Measurements from ENCODE around the gene CFAP97. TPM values are rescaled to one million over a fixed set of nuclear protein-coding genes. Genes with fewer than 3 reads are reported as not detected.
A peak's percentile ranks its signal among the peaks of the same experiment; 100 is the strongest.
"Not testable (repeated sequence)": the region's sequence is repeated elsewhere in the genome, so short reads cannot be mapped to it uniquely, and the experiment has no call there.

CFAP97 gene
- total RNA-seq, 1 donor from 2014 or later = 38.2 TPM

GRCh38 chr4:185213877-185214276 lies 10.1 kb upstream of the CFAP97 start:
- TF ChIP-seq CTCF (IDR thresholded peaks at IDR 0.05) = no peak
- Histone ChIP-seq H3K36me3 (no peaks in the 10 kb centered on the region), H3K4me3 (no peak overlapping the region), H3K4me1 (peaks cover 13% of the 10 kb centered on the region), H3K27ac (no peak overlapping the region), H3K9me3 (no peaks in the 10 kb centered on the region), H3K27me3 (no peaks in the 10 kb centered on the region)
- ATAC-seq = no peak
- no peak for DNase-seq
- intact Hi-C loops (cut with DNase I) = no loop called here

GRCh38 chr4:185212581-185212980 lies 8.8 kb upstream of the CFAP97 start:
- Histone ChIP-seq H3K9me3 (no peaks in the 10 kb centered on the region), H3K4me1 (peaks cover 18% of the 10 kb centered on the region), H3K27ac (no peak overlapping the region), H3K27me3 (no peaks in the 10 kb centered on the region), H3K36me3 (no peaks in the 10 kb centered on the region), H3K4me3 (peak overlapping the region; percentile 67)
- ATAC-seq (no peak), DNase-seq (no peak)
- TF ChIP-seq CTCF (IDR thresholded peaks at IDR 0.05) = no peak
- intact Hi-C loops (cut with DNase I) = no loop called here

- H3K36me3 ChIP-seq = no peaks in the 10 kb centered on the region
- ATAC-seq (no peak), DNase-seq (no peak)
- peak overlapping the region; percentile 67 for H3K4me3 ChIP-seq
- intact Hi-C loops (cut with DNase I) = no loop called here
- peak overlapping the region; percentile 81 for H3K27ac ChIP-seq
- no peak for TF ChIP-seq CTCF (IDR thresholded peaks at IDR 0.05)
- H3K4me1 ChIP-seq = peaks cover 18% of the 10 kb centered on the region
- no peaks in the 10 kb centered on the region for H3K27me3 ChIP-seq
- H3K9me3 ChIP-seq = no peaks in the 10 kb centered on the region
Measured at GRCh38 chr4:185211641-185212040, 7.8 kb upstream of the CFAP97 start.

GRCh38 chr4:185211035-185211434 lies 7.2 kb upstream of the CFAP97 start:
- peak overlapping the region; percentile 81 for H3K27ac ChIP-seq
- H3K27me3 ChIP-seq = no peaks in the 10 kb centered on the region
- peak overlapping the region; percentile 67 for H3K4me3 ChIP-seq
- H3K36me3 ChIP-seq = no peaks in the 10 kb centered on the region
- DNase-seq (no peak), ATAC-seq (no peak)
- H3K9me3 ChIP-seq = no peaks in the 10 kb centered on the region
- peaks cover 18% of the 10 kb centered on the region for H3K4me1 ChIP-seq
- intact Hi-C loops (cut with DNase I) = no loop called here
- no peak for TF ChIP-seq CTCF (IDR thresholded peaks at IDR 0.05)

- intact Hi-C loops (cut with DNase I) = no loop called here
- DNase-seq = peak; percentile 76
- peak; percentile 11 for ATAC-seq
Measured at GRCh38 chr4:185210102-185210981, 6.5 kb upstream of the CFAP97 start.

GRCh38 chr4:185209852-185210101 lies 6.0 kb upstream of the CFAP97 start:
- intact Hi-C loops (cut with DNase I); H3K27me3 ChIP-seq; DNase-seq; H3K9me3 ChIP-seq; H3K36me3 ChIP-seq: not testable (repeated sequence)
- Histone ChIP-seq H3K27ac (peak overlapping the region; percentile 81), H3K4me1 (peaks cover 22% of the 10 kb centered on the region), H3K4me3 (peak overlapping the region; percentile 67)
- ATAC-seq = peak; percentile 7

More at GRCh38 chr4:185210102-185210981, 6.5 kb upstream of the CFAP97 start:
- Histone ChIP-seq H3K9me3 (no peaks in the 10 kb centered on the region), H3K4me1 (peaks cover 18% of the 10 kb centered on the region), H3K27me3 (no peaks in the 10 kb centered on the region), H3K27ac (peak overlapping the region; percentile 81), H3K36me3 (no peaks in the 10 kb centered on the region), H3K4me3 (peak overlapping the region; percentile 67)
- TF ChIP-seq CTCF (IDR thresholded peaks at IDR 0.05) = no peak
